HCT116 (cell line): ENCODE results near the gene INHBE. TPM values are rescaled to one million over a fixed set of nuclear protein-coding genes. Genes with fewer than 3 reads are reported as not detected.

Experiments
- ATAC-seq: fragments of 200-7000 bp; cut with Tn5 transposase; 2 replicates; pipeline ENCODE4 v1.9.1; 2020; ENCODE audit warnings: mild to moderate bottlenecking, moderate library complexity
- BruUV-seq: library from RNA; stranded (reverse); fragments of 400-500 nt; replicated peaks from 2 replicates; lab custom pipeline; 2021; lab: Mats Ljungman, UMichigan
- CTCF ChIA-PET: fragments of 300-600 bp; sonication (Branson Sonifier 250); formaldehyde crosslinking; loops from one replicate; lab custom pipeline; 2021; ENCODE audit warnings: antibody characterized with exemption; lab: Charles Lee
- POLR2A ChIA-PET: fragments of 300-600, 350-600 bp; sonication (Branson Sonifier 250); formaldehyde crosslinking; loops from one replicate; lab custom pipeline; 2021; ENCODE audit warnings: antibody characterized with exemption; lab: Charles Lee
- RAD21 ChIA-PET, 2 experiments: fragments of 300-600 bp; sonication (Branson Sonifier 250); formaldehyde crosslinking; loops; one replicate each; lab custom pipeline; 2023; ENCODE audit warnings: low total read pairs in 2 of 2; ENCODE audit not compliant: uncharacterized antibody in 2 of 2, unreplicated experiment in 2 of 2, low non-redundant PET in 1 of 2; lab: Charles Lee
- DNase-seq: peaks from one replicate; pipeline ENCODE4 v3.0.0-alpha.2; 2010; ENCODE audit warnings: low read depth, low spot score
- H2AFZ ChIP-seq: fragments of 200-600 bp; shearing (Covaris generic), sonication (generic); 2 replicates; pipeline ENCODE4 v1.6.1; 2017; ENCODE audit warnings: low read depth, mixed run types, mixed read lengths, antibody characterized with exemption, low read length; ENCODE audit not compliant: poor library complexity, severe bottlenecking
- H3K27ac ChIP-seq: 2 replicates; pipeline ENCODE4 v1.5.1; 2012; ENCODE audit warnings: low read depth, low read length
- H3K27me3 ChIP-seq: fragments of 200-600 bp; sonication (generic); 2 replicates; pipeline ENCODE4 v1.6.1; 2016; ENCODE audit warnings: mixed run types, low read length, mixed read lengths; ENCODE audit not compliant: insufficient read depth
- H3K36me3 ChIP-seq, 2 experiments: fragments of 200-500 bp in 1 of 2; fragments of 200-600 bp in 1 of 2; sonication (Bioruptor generic) in 1 of 2; sonication (generic) in 1 of 2; 2 replicates each; pipeline versions ENCODE4 v1.5.1 to v1.6.1; 2014 to 2016; ENCODE audit warnings: low read length in 2 of 2, inconsistent platforms in 1 of 2, mixed read lengths in 1 of 2, mixed run types in 1 of 2; ENCODE audit not compliant: insufficient read depth in 2 of 2, control insufficient read depth in 1 of 2
- H3K4me1 ChIP-seq, 2 experiments: fragments of 200-600 bp in 1 of 2; sonication (generic) in 1 of 2; 2 replicates each; pipeline versions ENCODE4 v1.5.1 to v1.6.1; 2012 to 2017; ENCODE audit warnings: low read length in 2 of 2, inconsistent platforms in 1 of 2, mild to moderate bottlenecking in 1 of 2, mixed read lengths in 1 of 2, mixed run types in 1 of 2, moderate library complexity in 1 of 2; ENCODE audit not compliant: insufficient read depth in 2 of 2, control insufficient read depth in 1 of 2
- H3K4me2 ChIP-seq: fragments of 200-600 bp; sonication (generic); 2 replicates; pipeline ENCODE4 v1.6.1; 2017; ENCODE audit warnings: mixed run types, low read length, mixed read lengths
- H3K4me3 ChIP-seq, 2 experiments: fragments of 200-600 bp in 1 of 2; sonication (generic) in 1 of 2; replicated peaks in 1 of 2; 2 replicates each; pipeline ENCODE4 v1.5.1; 2011 to 2016; ENCODE audit warnings: low read length in 2 of 2, control low read depth in 1 of 2, low read depth in 1 of 2, mild to moderate bottlenecking in 1 of 2, mixed read lengths in 1 of 2, mixed run types in 1 of 2
- H3K79me2 ChIP-seq: fragments of 200-600 bp; sonication (generic); 2 replicates; pipeline ENCODE4 v1.6.1; 2017; ENCODE audit warnings: mild to moderate bottlenecking, mixed run types, low read length, moderate library complexity, mixed read lengths; ENCODE audit not compliant: insufficient read depth
- H3K9ac ChIP-seq: fragments of 200-600 bp; sonication (generic); 2 replicates; pipeline ENCODE4 v1.6.1; 2016; ENCODE audit warnings: low read length, mixed read lengths
- H3K9me2 ChIP-seq: fragments of 200-600 bp; sonication (generic), shearing (Covaris generic); 2 replicates; pipeline ENCODE4 v1.6.1; 2017; ENCODE audit warnings: mixed run types, mild to moderate bottlenecking, moderate library complexity; ENCODE audit not compliant: insufficient read depth
- H3K9me3 ChIP-seq, 2 experiments: fragments of 200-500 bp in 1 of 2; fragments of 200-600 bp in 1 of 2; sonication (Bioruptor generic) in 1 of 2; sonication (generic) in 1 of 2; 2 replicates each; pipeline ENCODE4 v1.6.1; 2014 to 2017; ENCODE audit warnings: low read length in 2 of 2, mixed read lengths in 2 of 2, inconsistent platforms in 1 of 2, low read depth in 1 of 2, mild to moderate bottlenecking in 1 of 2, mixed run types in 1 of 2, moderate library complexity in 1 of 2; ENCODE audit not compliant: control insufficient read depth in 1 of 2, insufficient read depth in 1 of 2
- H4K20me1 ChIP-seq: fragments of 200-600 bp; sonication (generic), shearing (Covaris generic); 2 replicates; pipeline ENCODE4 v1.6.1; 2017; ENCODE audit warnings: mixed run types, mild to moderate bottlenecking, moderate library complexity; ENCODE audit not compliant: insufficient read depth
- ATF3 ChIP-seq: IDR thresholded peaks from 2 replicates; pipeline ENCODE4 v1.6.1; 2012
- CBX3 ChIP-seq: IDR thresholded peaks from 2 replicates; pipeline ENCODE4 v1.6.1; 2012; ENCODE audit warnings: low read depth
- CEBPB ChIP-seq: IDR thresholded peaks from 2 replicates; pipeline ENCODE4 v1.6.1; 2012; ENCODE audit warnings: low read depth
- ELF1 ChIP-seq: IDR thresholded peaks from 2 replicates; pipeline ENCODE4 v1.6.1; 2012; ENCODE audit warnings: low read depth, borderline replicate concordance
- EZH2 ChIP-seq: fragments of 200-600 bp; sonication (generic); IDR thresholded peaks from 2 replicates; pipeline ENCODE4 v1.6.1; 2017; ENCODE audit warnings: antibody characterized with exemption, mixed run types
- EZH2phosphoT487 ChIP-seq: fragments of 200-600 bp; IDR thresholded peaks from 2 replicates; pipeline ENCODE4 v1.6.1; 2018; ENCODE audit warnings: antibody characterized with exemption, borderline replicate concordance
- FOSL1 ChIP-seq: IDR thresholded peaks from 2 replicates; pipeline ENCODE4 v1.6.1; 2012; ENCODE audit warnings: low read depth
- POLR2A ChIP-seq: IDR thresholded peaks from 2 replicates; pipeline ENCODE4 v1.7.0; 2011; ENCODE audit warnings: borderline replicate concordance; ENCODE audit not compliant: insufficient read depth, insufficient read length; ENCODE audit errors: extremely low read depth
- POLR2AphosphoS5 ChIP-seq: IDR thresholded peaks from 2 replicates; pipeline ENCODE4 v1.6.1; 2011; ENCODE audit warnings: mild to moderate bottlenecking, low read depth, low read length, moderate library complexity
- SIN3A ChIP-seq: IDR thresholded peaks from 2 replicates; pipeline ENCODE4 v1.6.1; 2012; ENCODE audit warnings: low read depth
- SP1 ChIP-seq: IDR thresholded peaks from 2 replicates; pipeline ENCODE4 v1.6.1; 2012; ENCODE audit warnings: low read depth
- SRF ChIP-seq: IDR thresholded peaks from 2 replicates; pipeline ENCODE4 v1.6.1; 2012; ENCODE audit warnings: low read depth
- TCF7L2 ChIP-seq: IDR thresholded peaks from 2 replicates; pipeline ENCODE4 v1.7.0; 2011; ENCODE audit warnings: borderline replicate concordance, inconsistent platforms; ENCODE audit not compliant: insufficient read depth, insufficient read length; ENCODE audit errors: extremely low read depth
- YY1 ChIP-seq: IDR thresholded peaks from 2 replicates; pipeline ENCODE4 v1.6.1; 2011; ENCODE audit warnings: low read length, low read depth, moderate library complexity, mild to moderate bottlenecking; ENCODE audit not compliant: insufficient replicate concordance; ENCODE audit errors: extremely low read depth
- ZFX ChIP-seq: fragments of 450-650 bp; IDR thresholded peaks from 2 replicates; pipeline ENCODE4 v1.6.1; 2017
- ZNF274 ChIP-seq: fragments of 200-500 bp; sonication (Bioruptor generic); IDR thresholded peaks from 2 replicates; pipeline ENCODE4 v1.6.1; 2014; ENCODE audit warnings: mild to moderate bottlenecking, low read depth, low read length, inconsistent platforms
- intact Hi-C: fragments of 100-400 bp; cut with micrococcal nuclease; formaldehyde crosslinking; loops from 2 replicates; pipeline ENCODE4 v1.10.0; 2022
- total RNA-seq: library from RNA; stranded (reverse); gene quantifications from one replicate; pipeline ENCODE4 v1.2.1, GENCODE V29; 2021; ENCODE audit not compliant: unreplicated experiment
- TF ChIP-seq, protein P1 (sequence below): IDR thresholded peaks from 2 replicates; pipeline ENCODE4 v1.6.1; 2011; ENCODE audit warnings: mild to moderate bottlenecking, low read length, moderate library complexity; ENCODE audit not compliant: insufficient replicate concordance; ENCODE audit errors: extremely low read depth
- TF ChIP-seq, protein P2 (sequence below): IDR thresholded peaks from 2 replicates; pipeline ENCODE4 v1.6.1; 2012; ENCODE audit warnings: low read depth
- TF ChIP-seq, protein P3 (sequence below): IDR thresholded peaks from 2 replicates; pipeline ENCODE4 v1.6.1; 2012

INHBE gene
- total RNA-seq, 1 experiment from 2014 or later, result 0.89 TPM

GRCh38 chr12:57460468-57460784, 5.3 kb downstream of the INHBE start:
- Histone ChIP-seq H3K4me3 (peak overlapping the region; percentile 75), H2AFZ (no peak overlapping the region), H3K27ac (no peak overlapping the region), H3K4me1 (peaks cover 27 to 59% of the 10 kb centered on the region in 2 experiments), H3K79me2 (no peaks in the 10 kb centered on the region), H3K9me3 (no peaks in the 10 kb centered on the region), H3K9me2 (no peaks in the 10 kb centered on the region), H3K4me2 (peak overlapping the region; percentile 99), H4K20me1 (no peaks in the 10 kb centered on the region), H3K27me3 (no peaks in the 10 kb centered on the region), H3K9ac (0 out of 2 replicates have a peak overlapping the region, but pooled peaks have one; percentile 11), H3K36me3 (no peaks in the 10 kb centered on the region)
- BruUV-seq, result no TSS peak
- ChIA-PET CTCF (interaction anchor here (1.2 kb wide), 1 partner anchor 195 kb away, joined by 3 read pairs; no protein-coding TSS in a partner anchor), RAD21 (no interaction called here), POLR2A (no interaction called here)
- intact Hi-C loops, result loop anchor here (5.0 kb wide), 1 partner anchor 373 kb away; the partner anchor contains the start of gene NAB2
- no peak for DNase-seq
- ATAC-seq, result no peak
- no peak for TF ChIP-seq CBX3
- TF ChIP-seq EZH2phosphoT487, result no peak
- no peak for TF ChIP-seq ATF3
- TF ChIP-seq POLR2AphosphoS5, result no peak
- TF ChIP-seq YY1, result no peak
- TF ChIP-seq, protein P1, sequence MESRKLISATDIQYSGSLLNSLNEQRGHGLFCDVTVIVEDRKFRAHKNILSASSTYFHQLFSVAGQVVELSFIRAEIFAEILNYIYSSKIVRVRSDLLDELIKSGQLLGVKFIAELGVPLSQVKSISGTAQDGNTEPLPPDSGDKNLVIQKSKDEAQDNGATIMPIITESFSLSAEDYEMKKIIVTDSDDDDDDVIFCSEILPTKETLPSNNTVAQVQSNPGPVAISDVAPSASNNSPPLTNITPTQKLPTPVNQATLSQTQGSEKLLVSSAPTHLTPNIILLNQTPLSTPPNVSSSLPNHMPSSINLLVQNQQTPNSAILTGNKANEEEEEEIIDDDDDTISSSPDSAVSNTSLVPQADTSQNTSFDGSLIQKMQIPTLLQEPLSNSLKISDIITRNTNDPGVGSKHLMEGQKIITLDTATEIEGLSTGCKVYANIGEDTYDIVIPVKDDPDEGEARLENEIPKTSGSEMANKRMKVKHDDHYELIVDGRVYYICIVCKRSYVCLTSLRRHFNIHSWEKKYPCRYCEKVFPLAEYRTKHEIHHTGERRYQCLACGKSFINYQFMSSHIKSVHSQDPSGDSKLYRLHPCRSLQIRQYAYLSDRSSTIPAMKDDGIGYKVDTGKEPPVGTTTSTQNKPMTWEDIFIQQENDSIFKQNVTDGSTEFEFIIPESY, result no peak
- TF ChIP-seq SRF, result no peak
- no peak for TF ChIP-seq CEBPB
- no peak for TF ChIP-seq SIN3A
- TF ChIP-seq SP1, result no peak
- TF ChIP-seq TCF7L2, result no peak
- TF ChIP-seq, protein P2, sequence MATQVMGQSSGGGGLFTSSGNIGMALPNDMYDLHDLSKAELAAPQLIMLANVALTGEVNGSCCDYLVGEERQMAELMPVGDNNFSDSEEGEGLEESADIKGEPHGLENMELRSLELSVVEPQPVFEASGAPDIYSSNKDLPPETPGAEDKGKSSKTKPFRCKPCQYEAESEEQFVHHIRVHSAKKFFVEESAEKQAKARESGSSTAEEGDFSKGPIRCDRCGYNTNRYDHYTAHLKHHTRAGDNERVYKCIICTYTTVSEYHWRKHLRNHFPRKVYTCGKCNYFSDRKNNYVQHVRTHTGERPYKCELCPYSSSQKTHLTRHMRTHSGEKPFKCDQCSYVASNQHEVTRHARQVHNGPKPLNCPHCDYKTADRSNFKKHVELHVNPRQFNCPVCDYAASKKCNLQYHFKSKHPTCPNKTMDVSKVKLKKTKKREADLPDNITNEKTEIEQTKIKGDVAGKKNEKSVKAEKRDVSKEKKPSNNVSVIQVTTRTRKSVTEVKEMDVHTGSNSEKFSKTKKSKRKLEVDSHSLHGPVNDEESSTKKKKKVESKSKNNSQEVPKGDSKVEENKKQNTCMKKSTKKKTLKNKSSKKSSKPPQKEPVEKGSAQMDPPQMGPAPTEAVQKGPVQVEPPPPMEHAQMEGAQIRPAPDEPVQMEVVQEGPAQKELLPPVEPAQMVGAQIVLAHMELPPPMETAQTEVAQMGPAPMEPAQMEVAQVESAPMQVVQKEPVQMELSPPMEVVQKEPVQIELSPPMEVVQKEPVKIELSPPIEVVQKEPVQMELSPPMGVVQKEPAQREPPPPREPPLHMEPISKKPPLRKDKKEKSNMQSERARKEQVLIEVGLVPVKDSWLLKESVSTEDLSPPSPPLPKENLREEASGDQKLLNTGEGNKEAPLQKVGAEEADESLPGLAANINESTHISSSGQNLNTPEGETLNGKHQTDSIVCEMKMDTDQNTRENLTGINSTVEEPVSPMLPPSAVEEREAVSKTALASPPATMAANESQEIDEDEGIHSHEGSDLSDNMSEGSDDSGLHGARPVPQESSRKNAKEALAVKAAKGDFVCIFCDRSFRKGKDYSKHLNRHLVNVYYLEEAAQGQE, result no peak
- TF ChIP-seq POLR2A, result no peak
- TF ChIP-seq ELF1, result no peak
- no peak for TF ChIP-seq ZNF274
- no peak for TF ChIP-seq ZFX
- TF ChIP-seq EZH2, result no peak
- TF ChIP-seq, protein P3, sequence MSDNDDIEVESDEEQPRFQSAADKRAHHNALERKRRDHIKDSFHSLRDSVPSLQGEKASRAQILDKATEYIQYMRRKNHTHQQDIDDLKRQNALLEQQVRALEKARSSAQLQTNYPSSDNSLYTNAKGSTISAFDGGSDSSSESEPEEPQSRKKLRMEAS, result no peak
- no peak for TF ChIP-seq FOSL1
